Natural killer cell (primary cell): Measurements from ENCODE around the gene STK40. TPM values are rescaled to one million over a fixed set of nuclear protein-coding genes. Genes with fewer than 3 reads are reported as not detected.

Source experiments
- ATAC-seq, 3 donors: fragments of 150-1000 bp in 2 of 3; fragments of 200-7000 bp in 1 of 3; cut with Tn5 transposase; 1 replicate in 1 of 3; 2 replicates in 2 of 3; pipeline ENCODE4 v1.10.0; 2021; ENCODE audit warnings: mild to moderate bottlenecking in 2 of 3, moderate library complexity in 2 of 3
- DNase-seq, 2 donors: peaks; one replicate each; pipeline versions ENCODE4 v3.0.0 to v3.0.0-alpha.2; 2013 to 2021; ENCODE audit warnings: mixed read lengths in 1 of 2
- H3K27ac ChIP-seq: one replicate; pipeline ENCODE4 v1.5.1; 2013; ENCODE audit warnings: mild to moderate bottlenecking, low read length
- H3K27me3 ChIP-seq: one replicate; pipeline ENCODE4 v1.6.1; 2013; ENCODE audit warnings: low read length; ENCODE audit not compliant: control insufficient read depth, insufficient read depth
- H3K36me3 ChIP-seq: one replicate; pipeline ENCODE4 v1.6.1; 2013; ENCODE audit warnings: low read length; ENCODE audit not compliant: control insufficient read depth, insufficient read depth
- H3K4me1 ChIP-seq: one replicate; pipeline ENCODE4 v1.6.1; 2013; ENCODE audit warnings: low read length; ENCODE audit not compliant: control insufficient read depth, insufficient read depth
- H3K4me3 ChIP-seq: one replicate; pipeline ENCODE4 v1.5.1; 2013; ENCODE audit warnings: low read length
- H3K9me3 ChIP-seq: one replicate; pipeline ENCODE4 v1.6.1; 2013; ENCODE audit warnings: low read length; ENCODE audit not compliant: control insufficient read depth, insufficient read depth
- H3K27ac Mint-ChIP-seq, 2 donors: one replicate each; pipeline ENCODE4 v1.8.0; 2022; ENCODE audit warnings: mild to moderate bottlenecking in 2 of 2, mixed read lengths in 2 of 2, moderate library complexity in 1 of 2
- H3K27me3 Mint-ChIP-seq, 2 donors: one replicate each; pipeline ENCODE4 v1.8.0; 2022; ENCODE audit warnings: low read depth in 2 of 2, mixed read lengths in 2 of 2
- H3K36me3 Mint-ChIP-seq: one replicate; pipeline ENCODE4 v1.8.0; 2022; ENCODE audit warnings: mixed read lengths
- H3K4me1 Mint-ChIP-seq, 2 donors: one replicate each; pipeline ENCODE4 v1.8.0; 2022; ENCODE audit warnings: mixed read lengths in 2 of 2
- H3K4me3 Mint-ChIP-seq: one replicate; pipeline ENCODE4 v1.8.0; 2022; ENCODE audit warnings: mild to moderate bottlenecking, moderate library complexity, mixed read lengths
- H3K9me3 Mint-ChIP-seq, 2 donors: one replicate each; pipeline ENCODE4 v1.8.0; 2022; ENCODE audit warnings: mixed read lengths in 2 of 2
- WGBS: methylation state at CpG from one replicate; pipeline ENCODE4 v1.1.7; 2013; ENCODE audit warnings: missing lambda C conversion rate; ENCODE audit not compliant: insufficient coverage; 5-methylcytosine and 5-hydroxymethylcytosine counted together
- intact Hi-C: fragments of 100-400 bp; cut with micrococcal nuclease; formaldehyde crosslinking; loops from one replicate; pipeline ENCODE4 v1.14.2; 2022
- total RNA-seq, 4 donors: library from RNA; stranded (reverse); fragments of 120-200 nt in 1 of 4; gene quantifications; one replicate each; pipeline versions ENCODE4 v1.2.3 to v1.2.4, GENCODE V29; 2013 to 2022
- TF ChIP-seq, protein P1 (sequence below): fragments of 200-600 bp; IDR thresholded peaks from one replicate; pipeline ENCODE4 v1.8.0; 2022; ENCODE audit warnings: antibody characterized with exemption

STK40 gene
- total RNA-seq, 3 donors from 2014 or later (not counting 1 experiment from before 2014, with no cell fraction given), result 55.9 to 65.3 (median 59.8) TPM

DNA sequence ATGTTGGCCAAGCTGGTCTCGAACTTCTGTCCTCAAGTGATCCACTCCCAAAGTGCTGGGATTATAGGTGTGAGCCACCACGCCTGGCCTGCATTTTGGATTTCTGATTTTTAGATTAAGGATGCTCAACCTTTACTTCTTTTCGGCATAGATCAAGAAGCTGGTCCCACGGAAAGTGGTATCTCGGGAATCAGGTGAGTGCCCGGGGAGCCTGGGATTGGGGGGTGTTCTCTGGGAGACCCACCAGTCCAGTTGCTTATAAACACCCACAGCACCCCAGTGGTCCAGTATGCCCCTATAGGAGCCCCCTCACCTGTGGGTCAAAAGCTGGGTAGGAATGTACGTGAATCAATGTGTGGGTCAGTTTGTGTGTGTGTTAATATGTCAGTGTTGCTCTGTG is 76.3 kb downstream of the STK40 start:
- H3K9me3 Mint-ChIP-seq, result no peaks in the 10 kb centered on the region
- no peak for ATAC-seq
- Histone ChIP-seq H3K4me3 (no peak overlapping the region), H3K36me3 (no peaks in the 10 kb centered on the region), H3K27me3 (no peaks in the 10 kb centered on the region), H3K4me1 (peaks cover 24% of the 10 kb centered on the region), H3K27ac (no peak overlapping the region), H3K9me3 (no peaks in the 10 kb centered on the region)
- intact Hi-C loops, result loop anchor here (5.0 kb wide), 1 partner anchor 58 kb away; no protein-coding TSS in a partner anchor
- TF ChIP-seq, protein P1, sequence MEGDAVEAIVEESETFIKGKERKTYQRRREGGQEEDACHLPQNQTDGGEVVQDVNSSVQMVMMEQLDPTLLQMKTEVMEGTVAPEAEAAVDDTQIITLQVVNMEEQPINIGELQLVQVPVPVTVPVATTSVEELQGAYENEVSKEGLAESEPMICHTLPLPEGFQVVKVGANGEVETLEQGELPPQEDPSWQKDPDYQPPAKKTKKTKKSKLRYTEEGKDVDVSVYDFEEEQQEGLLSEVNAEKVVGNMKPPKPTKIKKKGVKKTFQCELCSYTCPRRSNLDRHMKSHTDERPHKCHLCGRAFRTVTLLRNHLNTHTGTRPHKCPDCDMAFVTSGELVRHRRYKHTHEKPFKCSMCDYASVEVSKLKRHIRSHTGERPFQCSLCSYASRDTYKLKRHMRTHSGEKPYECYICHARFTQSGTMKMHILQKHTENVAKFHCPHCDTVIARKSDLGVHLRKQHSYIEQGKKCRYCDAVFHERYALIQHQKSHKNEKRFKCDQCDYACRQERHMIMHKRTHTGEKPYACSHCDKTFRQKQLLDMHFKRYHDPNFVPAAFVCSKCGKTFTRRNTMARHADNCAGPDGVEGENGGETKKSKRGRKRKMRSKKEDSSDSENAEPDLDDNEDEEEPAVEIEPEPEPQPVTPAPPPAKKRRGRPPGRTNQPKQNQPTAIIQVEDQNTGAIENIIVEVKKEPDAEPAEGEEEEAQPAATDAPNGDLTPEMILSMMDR, result no peak
- DNase-seq, result no peak
- H3K4me3 Mint-ChIP-seq, result no peak overlapping the region
- H3K4me1 Mint-ChIP-seq, result peaks cover 14 to 25% of the 10 kb centered on the region in 2 donors
- H3K27me3 Mint-ChIP-seq, result no peaks in the 10 kb centered on the region
- H3K36me3 Mint-ChIP-seq, result no peaks in the 10 kb centered on the region
- no peak overlapping the region for H3K27ac Mint-ChIP-seq
- WGBS, result 98% methylated on average over 7 of the region's 7 CpGs

GRCh38 chr1:36307601-36308330 is 78.0 kb downstream of the STK40 start:
- DNase-seq (no peak), ATAC-seq (no peak)
- Histone ChIP-seq H3K4me3 (peak overlapping the region; percentile 48), H3K36me3 (peaks cover 9% of the 10 kb centered on the region), H3K4me1 (peaks cover 24% of the 10 kb centered on the region), H3K9me3 (no peaks in the 10 kb centered on the region), H3K27ac (no peak overlapping the region), H3K27me3 (no peaks in the 10 kb centered on the region)
- H3K4me1 Mint-ChIP-seq, result peaks cover 14 to 30% of the 10 kb centered on the region in 2 donors
- no peaks in the 10 kb centered on the region for H3K27me3 Mint-ChIP-seq
- H3K4me3 Mint-ChIP-seq, result peak overlapping the region; percentile 95
- intact Hi-C loops, result loop anchor here (2.0 to 5.0 kb wide), 2 partner anchors 60 to 159 kb away; partner anchors contain the start of gene TRAPPC3
- H3K36me3 Mint-ChIP-seq, result peaks cover 7% of the 10 kb centered on the region
- TF ChIP-seq, protein P1, result no peak
- peak overlapping the region in 1 of 2 donors; percentile 83 for H3K27ac Mint-ChIP-seq
- no peaks in the 10 kb centered on the region for H3K9me3 Mint-ChIP-seq
- 96% methylated on average over 8 of the region's 10 CpGs for WGBS

- H3K4me1 Mint-ChIP-seq, result peaks cover 14 to 30% of the 10 kb centered on the region in 2 donors
- H3K27ac ChIP-seq, result peak overlapping the region; percentile 3
- peak overlapping the region; percentile 95 for H3K4me3 Mint-ChIP-seq
- peaks cover 24% of the 10 kb centered on the region for H3K4me1 ChIP-seq
- no peaks in the 10 kb centered on the region for H3K9me3 Mint-ChIP-seq
- no peaks in the 10 kb centered on the region for H3K9me3 ChIP-seq
- peaks cover 7% of the 10 kb centered on the region for H3K36me3 Mint-ChIP-seq
- peak overlapping the region; percentile 48 for H3K4me3 ChIP-seq
- DNase-seq, result peak; percentile 89 to 96
- peak overlapping the region; percentile 62 to 83 for H3K27ac Mint-ChIP-seq
- peaks cover 17% of the 10 kb centered on the region for H3K36me3 ChIP-seq
- TF ChIP-seq, protein P1, result no peak
- intact Hi-C loops, result loop anchor here (2.0 to 5.0 kb wide), 2 partner anchors 60 to 158 kb away; partner anchors contain the start of gene TRAPPC3
- peak; percentile 96 to 99 (median 97) for ATAC-seq
- no peaks in the 10 kb centered on the region for H3K27me3 Mint-ChIP-seq
- 2% methylated on average over 46 of the region's 46 CpGs for WGBS
- no peaks in the 10 kb centered on the region for H3K27me3 ChIP-seq
Measured at GRCh38 chr1:36306902-36307456, 78.7 kb downstream of the STK40 start.
